ENCODE measurements around the gene TPCN2. TPM values are rescaled to one million over a fixed set of nuclear protein-coding genes. Genes with fewer than 3 reads are reported as not detected.

The TPCN2 gene
- total and polyA plus RNA-seq, 4 donors, result 6.4 to 20.8 (median 12.1) TPM

GRCh38 chr11:69183613-69184012 is 134.9 kb downstream of the TPCN2 start:
- Histone ChIP-seq H3K36me3 (ENCODE audit: control insufficient read depth in 4 of 4, insufficient read depth in 3 of 4, low read depth in 1 of 4, low read length in 3 of 4) (no peaks in the 10 kb centered on the region), H3K4me1 (ENCODE audit: control insufficient read depth in 4 of 4, insufficient read depth in 4 of 4, low read length in 3 of 4) (no peaks in the 10 kb centered on the region), H3K9me3 (ENCODE audit: control insufficient read depth in 4 of 4, low read length in 3 of 4) (peaks cover 0 to 12% (median 9%) of the 10 kb centered on the region in 4 donors), H3K27ac (ENCODE audit: low read depth in 1 of 2, low read length in 2 of 2) (no peak overlapping the region), H3K27me3 (ENCODE audit: control insufficient read depth in 4 of 4, insufficient read depth in 4 of 4, low read length in 3 of 4) (no peaks in the 10 kb centered on the region), H3K9ac (ENCODE audit: low read depth in 1 of 2, low read length in 2 of 2) (no peak overlapping the region), H3K4me3 (ENCODE audit: low read depth in 1 of 3, low read length in 3 of 3) (no peak overlapping the region)
- no peak for DNase-seq (ENCODE audit: low spot score)
- WGBS, result 73% methylated on average over 8 of the region's 8 CpGs
- TF ChIP-seq RAD21 (IDR thresholded peaks at IDR 0.05) (no peak), FOXA2 (IDR thresholded peaks at IDR 0.05) (no peak), ZBTB33 (IDR thresholded peaks at IDR 0.05) (no peak), MAX (IDR thresholded peaks at IDR 0.05) (no peak), JUND (IDR thresholded peaks at IDR 0.05) (no peak), HNF4G (IDR thresholded peaks at IDR 0.05) (no peak), YY1 (IDR thresholded peaks at IDR 0.05) (no peak), GABPA (IDR thresholded peaks at IDR 0.05 in 1 of 2, conservative IDR thresholded peaks at IDR 0.05 in 1 of 2) (no peak), CTCF (IDR thresholded peaks at IDR 0.05; ENCODE audit: low read depth, low read length, missing input control) (no peak), SP1 (IDR thresholded peaks at IDR 0.05) (no peak), TAF1 (conservative IDR thresholded peaks at IDR 0.05) (no peak), RXRA (IDR thresholded peaks at IDR 0.05) (no peak), FOXA1 (IDR thresholded peaks at IDR 0.05) (no peak), REST (IDR thresholded peaks at IDR 0.05) (no peak), HNF4A (conservative IDR thresholded peaks at IDR 0.05) (no peak)

Small RNA genes within 50 kb of the gene (small RNA-seq; reads per million reads assigned to genes)
- gene MIR3164, result not detected

Other genes starting within 250 kb of the TPCN2 start
- 100 to 1,000 TPM in 1 of 2 donors, 10 to 100 TPM in 1; 48.0 to 232 TPM for gene CPT1A, start 207.0 kb upstream of the TPCN2 start, total RNA-seq
- gene CPT1A, start 207.0 kb upstream of the TPCN2 start, polyA plus RNA-seq, result 10 to 100 TPM; 17.2 to 73.9 TPM
- gene MRPL21, start 145.1 kb upstream of the TPCN2 start, total RNA-seq, result 10 to 100 TPM; 22.3 to 22.8 TPM
- gene MRPL21, start 145.1 kb upstream of the TPCN2 start, polyA plus RNA-seq, result 10 to 100 TPM; 48.1 to 76.8 TPM
- gene IGHMBP2, start 145.0 kb upstream of the TPCN2 start, total RNA-seq, result 10 to 100 TPM in 1 of 2 donors, 1 to 10 TPM in 1; 6.1 to 14.0 TPM
- 1 to 10 TPM; 5.7 to 7.8 TPM for gene IGHMBP2, start 145.0 kb upstream of the TPCN2 start, polyA plus RNA-seq
- gene MRGPRD, start 67.9 kb upstream of the TPCN2 start, total RNA-seq, result not detected
- not detected for gene MRGPRD, start 67.9 kb upstream of the TPCN2 start, polyA plus RNA-seq
- gene MRGPRF, start 35.7 kb upstream of the TPCN2 start, total RNA-seq, result 1 to 10 TPM; 1.9 to 3.0 TPM
- gene MRGPRF, start 35.7 kb upstream of the TPCN2 start, polyA plus RNA-seq, result 1 to 10 TPM; 1.1 to 4.8 TPM
- 1 to 10 TPM in 1 of 2 donors, under 1 TPM in 1; 0.08 to 1.7 TPM for gene SMIM38, start 107.0 kb downstream of the TPCN2 start, total RNA-seq
- gene SMIM38, start 107.0 kb downstream of the TPCN2 start, polyA plus RNA-seq, result under 1 TPM; 0.03 to 0.06 TPM
- gene MYEOV, start 245.2 kb downstream of the TPCN2 start, total RNA-seq, result under 1 TPM in 1 of 2 donors, not detected in 1; 0.79 TPM
- under 1 TPM in 1 of 2 donors, not detected in 1; 0.90 TPM for gene MYEOV, start 245.2 kb downstream of the TPCN2 start, polyA plus RNA-seq